Colonic mucosa (tissue), 4 donors: ENCODE data around the gene IMPA2. TPM values are rescaled to one million over a fixed set of nuclear protein-coding genes. Genes with fewer than 3 reads are reported as not detected.
"Not testable (repeated sequence)": the region's sequence is repeated elsewhere in the genome, so short reads cannot be mapped to it uniquely, and the experiment has no call there.

Source experiments
- DNase-seq: peaks from one replicate; pipeline ENCODE4 v3.0.0-alpha.2; 2020
- H3K27ac ChIP-seq: fragments of 200-600 bp; one replicate; pipeline ENCODE4 v1.8.0; 2021
- H3K27me3 ChIP-seq: fragments of 200-600 bp; one replicate; pipeline ENCODE4 v1.8.0; 2021
- H3K36me3 ChIP-seq: fragments of 200-600 bp; one replicate; pipeline ENCODE4 v1.8.0; 2021
- H3K4me1 ChIP-seq: fragments of 200-600 bp; one replicate; pipeline ENCODE4 v1.8.0; 2021; ENCODE audit warnings: mild to moderate bottlenecking
- H3K4me3 ChIP-seq: fragments of 200-600 bp; one replicate; pipeline ENCODE4 v1.8.0; 2021
- H3K9ac ChIP-seq, 2 donors: one replicate each; pipeline ENCODE4 v1.7.0; 2013; ENCODE audit warnings: control low read depth in 2 of 2, low read depth in 2 of 2, low read length in 2 of 2
- H3K9me3 ChIP-seq: fragments of 200-600 bp; one replicate; pipeline ENCODE4 v1.8.0; 2021
- CTCF ChIP-seq: fragments of 200-600 bp; IDR thresholded peaks from one replicate; pipeline ENCODE4 v1.8.0; 2022; ENCODE audit warnings: antibody characterized with exemption, mild to moderate bottlenecking
- intact Hi-C: fragments of 100-400 bp; cut with DNase I; formaldehyde crosslinking; loops from one replicate; pipeline ENCODE4 v1.14.1; 2022
- total RNA-seq, 2 donors: library from RNA; stranded (reverse); fragmentation: NEBNext Ultra II Directional in 1 of 2; extraction: Animal tissue kit (Norgen Biotek cat#: 25700) in 1 of 2; gene quantifications; one replicate each; pipeline ENCODE4 v1.2.1, GENCODE V29; 2021
- donor health status: healthy.
- donor health status: DM: no; HTN: no; CAD: no.
- donor health status: DM: no; HTN: no; CAD: no.

Gene IMPA2
- total RNA-seq, 2 donors from 2014 or later = 150 to 201 TPM

- no peaks in the 10 kb centered on the region for H3K9me3 ChIP-seq
- no peaks in the 10 kb centered on the region for H3K4me1 ChIP-seq
- H3K27ac ChIP-seq = no peak overlapping the region
- no peaks in the 10 kb centered on the region for H3K27me3 ChIP-seq
- H3K36me3 ChIP-seq = no peaks in the 10 kb centered on the region
- intact Hi-C loops = no loop called here
- no peak overlapping the region for H3K4me3 ChIP-seq
- TF ChIP-seq CTCF = no peak
- no peak overlapping the region for H3K9ac ChIP-seq
- DNase-seq = no peak
Measured at GRCh38 chr18:12068950-12069320, 87.6 kb downstream of the IMPA2 start.

GRCh38 chr18:12071066-12071465, 89.8 kb downstream of the IMPA2 start:
- H3K4me1 ChIP-seq, intact Hi-C loops, DNase-seq, H3K9me3 ChIP-seq, H3K4me3 ChIP-seq, H3K27me3 ChIP-seq, H3K27ac ChIP-seq, H3K9ac ChIP-seq, H3K36me3 ChIP-seq: not testable (repeated sequence)

- no peaks in the 10 kb centered on the region for H3K36me3 ChIP-seq
- H3K4me3 ChIP-seq = no peak overlapping the region
- no peak overlapping the region for H3K9ac ChIP-seq
- no peak for DNase-seq
- H3K4me1 ChIP-seq = no peaks in the 10 kb centered on the region
- no peak overlapping the region for H3K27ac ChIP-seq
- no peaks in the 10 kb centered on the region for H3K9me3 ChIP-seq
- intact Hi-C loops = no loop called here
- no peaks in the 10 kb centered on the region for H3K27me3 ChIP-seq
- TF ChIP-seq CTCF = no peak
Measured at GRCh38 chr18:12072996-12073395, 91.7 kb downstream of the IMPA2 start.

GRCh38 chr18:12074736-12075135, 93.4 kb downstream of the IMPA2 start:
- no peak overlapping the region for H3K9ac ChIP-seq
- intact Hi-C loops = no loop called here
- DNase-seq = no peak
- no peak overlapping the region for H3K27ac ChIP-seq
- H3K9me3 ChIP-seq = no peaks in the 10 kb centered on the region
- no peaks in the 10 kb centered on the region for H3K27me3 ChIP-seq
- H3K4me3 ChIP-seq = no peak overlapping the region
- H3K4me1 ChIP-seq = no peaks in the 10 kb centered on the region
- no peaks in the 10 kb centered on the region for H3K36me3 ChIP-seq
- TF ChIP-seq CTCF = no peak

GRCh38 chr18:12076424-12077140, 95.3 kb downstream of the IMPA2 start:
- Histone ChIP-seq H3K27me3 (no peaks in the 10 kb centered on the region), H3K9me3 (no peaks in the 10 kb centered on the region), H3K27ac (no peak overlapping the region), H3K4me1 (no peaks in the 10 kb centered on the region), H3K36me3 (no peaks in the 10 kb centered on the region), H3K9ac (peak overlapping the region in 1 of 2 donors; percentile 24), H3K4me3 (no peak overlapping the region)
- intact Hi-C loops = no loop called here
- TF ChIP-seq CTCF = no peak
- DNase-seq = no peak

- H3K4me1 ChIP-seq, H3K36me3 ChIP-seq, H3K4me3 ChIP-seq, H3K9ac ChIP-seq, H3K27me3 ChIP-seq, H3K27ac ChIP-seq, intact Hi-C loops, H3K9me3 ChIP-seq, DNase-seq: not testable (repeated sequence)
Measured at GRCh38 chr18:12077994-12078393, 96.7 kb downstream of the IMPA2 start.
